Measurements from ENCODE around the gene ERC2. TPM values are rescaled to one million over a fixed set of nuclear protein-coding genes. Genes with fewer than 3 reads are reported as not detected.

Gene ERC2
- polyA plus RNA-seq, 3 donors: not detected

- no peak overlapping the region for H3K4me2 ChIP-seq (replicated peaks; ENCODE audit: extremely low read depth, low read length, poor library complexity, severe bottlenecking)
- no peaks in the 10 kb centered on the region for H3K36me3 ChIP-seq (replicated peaks in 1 of 2; ENCODE audit: control insufficient read depth in 1 of 2, insufficient read depth in 2 of 2, low read length in 2 of 2)
- H3K27me3 Mint-ChIP-seq (ENCODE audit: low read depth in 3 of 3): peaks cover 0 to 6% (median 3%) of the 10 kb centered on the region in 3 donors
- 100% methylated on average over 1 of the region's 6 CpGs for WGBS (ENCODE audit: insufficient coverage)
- H3K27ac ChIP-seq (ENCODE audit: low read depth in 1 of 2, low read length in 2 of 2): no peak overlapping the region
- no peak overlapping the region for H2AFZ ChIP-seq (ENCODE audit: insufficient read depth, low read depth, low read length, poor library complexity, severe bottlenecking)
- no peaks in the 10 kb centered on the region for H3K79me2 ChIP-seq (ENCODE audit: insufficient read depth, low read length)
- no peak overlapping the region for H3K4me3 ChIP-seq (replicated peaks in 1 of 3; ENCODE audit: low read depth in 2 of 3, low read length in 3 of 3)
- H3K9me3 ChIP-seq (replicated peaks in 1 of 2; ENCODE audit: control insufficient read depth in 1 of 2, insufficient read depth in 1 of 2, low read length in 2 of 2): no peaks in the 10 kb centered on the region
- no peaks in the 10 kb centered on the region for H4K20me1 ChIP-seq (ENCODE audit: insufficient read depth, low read length)
- intact Hi-C loops (cut with micrococcal nuclease): no loop called here
- H3K4me1 ChIP-seq (ENCODE audit: control insufficient read depth in 1 of 2, insufficient read depth in 2 of 2, low read length in 2 of 2): no peaks in the 10 kb centered on the region
- no peaks in the 10 kb centered on the region for H3K4me1 Mint-ChIP-seq
- peaks cover 0 to 3% (median 2%) of the 10 kb centered on the region in 7 donors for H3K9me3 Mint-ChIP-seq
- no peak for TF ChIP-seq CTCF (IDR thresholded peaks at IDR 0.05)
- DNase-seq: no peak
- no peak overlapping the region for H3K4me3 Mint-ChIP-seq
- no peaks in the 10 kb centered on the region for H3K36me3 Mint-ChIP-seq
- H3K27ac Mint-ChIP-seq: no peak overlapping the region
- no peaks in the 10 kb centered on the region for H3K27me3 ChIP-seq (ENCODE audit: control insufficient read depth in 2 of 2, insufficient read depth in 2 of 2, low read length in 2 of 2)
- no peak overlapping the region for H3K9ac ChIP-seq (ENCODE audit: insufficient read depth, low read length, poor library complexity, severe bottlenecking)
Measured at GRCh38 chr3:55518451-55518850, 949.8 kb downstream of the ERC2 start.

GRCh38 chr3:55516392-55517030, 951.8 kb downstream of the ERC2 start:
- Histone ChIP-seq H3K79me2 (ENCODE audit: insufficient read depth, low read length) (no peaks in the 10 kb centered on the region), H3K27me3 (ENCODE audit: control insufficient read depth in 2 of 2, insufficient read depth in 2 of 2, low read length in 2 of 2) (peaks cover 0 to 2% of the 10 kb centered on the region in 2 donors), H3K9ac (ENCODE audit: insufficient read depth, low read length, poor library complexity, severe bottlenecking) (no peak overlapping the region), H3K27ac (ENCODE audit: low read depth in 1 of 2, low read length in 2 of 2) (no peak overlapping the region), H2AFZ (ENCODE audit: insufficient read depth, low read depth, low read length, poor library complexity, severe bottlenecking) (no peak overlapping the region), H3K9me3 (replicated peaks in 1 of 2; ENCODE audit: control insufficient read depth in 1 of 2, insufficient read depth in 1 of 2, low read length in 2 of 2) (no peaks in the 10 kb centered on the region), H3K4me2 (replicated peaks; ENCODE audit: extremely low read depth, low read length, poor library complexity, severe bottlenecking) (no peak overlapping the region), H3K4me3 (replicated peaks in 1 of 3; ENCODE audit: low read depth in 2 of 3, low read length in 3 of 3) (no peak overlapping the region), H3K36me3 (replicated peaks in 1 of 2; ENCODE audit: control insufficient read depth in 1 of 2, insufficient read depth in 2 of 2, low read length in 2 of 2) (no peaks in the 10 kb centered on the region), H3K4me1 (ENCODE audit: control insufficient read depth in 1 of 2, insufficient read depth in 2 of 2, low read length in 2 of 2) (no peaks in the 10 kb centered on the region), H4K20me1 (ENCODE audit: insufficient read depth, low read length) (no peaks in the 10 kb centered on the region)
- Mint-ChIP-seq H3K4me3 (no peak overlapping the region), H3K27ac (no peak overlapping the region), H3K4me1 (no peaks in the 10 kb centered on the region), H3K36me3 (no peaks in the 10 kb centered on the region), H3K9me3 (peaks cover 0 to 3% (median 2%) of the 10 kb centered on the region in 7 donors), H3K27me3 (ENCODE audit: low read depth in 3 of 3) (peaks cover 0 to 13% (median 5%) of the 10 kb centered on the region in 3 donors)
- WGBS (ENCODE audit: insufficient coverage): 88% methylated on average over 6 of the region's 10 CpGs
- DNase-seq: no peak
- intact Hi-C loops (cut with micrococcal nuclease): no loop called here
- TF ChIP-seq CTCF (IDR thresholded peaks at IDR 0.05): no peak

All from CD14-positive monocyte (primary cell).